H1 (cell line): Measurements from ENCODE around the gene MRPS27. TPM values are rescaled to one million over a fixed set of nuclear protein-coding genes. Genes with fewer than 3 reads are reported as not detected.

Experiments
- E2F6 ChIP-seq: IDR thresholded peaks from 2 replicates; pipeline ENCODE4 v1.6.1; 2012; ENCODE audit warnings: inconsistent platforms
- GABPA ChIP-seq: IDR thresholded peaks from 2 replicates; pipeline ENCODE4 v1.6.1; 2011; ENCODE audit warnings: mild to moderate bottlenecking, low read length, moderate library complexity, borderline replicate concordance; ENCODE audit not compliant: insufficient read depth
- JUN ChIP-seq: IDR thresholded peaks from 2 replicates; pipeline ENCODE4 v1.6.1; 2011; ENCODE audit warnings: low read depth, mild to moderate bottlenecking, improper control_type of control experiment, low read length
- JUND ChIP-seq: IDR thresholded peaks from 2 replicates; pipeline ENCODE4 v1.6.1; 2011; ENCODE audit warnings: mild to moderate bottlenecking, improper control_type of control experiment, low read length
- KDM4A ChIP-seq: IDR thresholded peaks from one replicate; pipeline ENCODE4 v1.7.1; 2012; ENCODE audit warnings: low read depth, mild to moderate bottlenecking, moderate library complexity, low read length, inconsistent platforms; ENCODE audit not compliant: severe bottlenecking
- MAFK ChIP-seq: IDR thresholded peaks from 2 replicates; pipeline ENCODE4 v1.6.1; 2012; ENCODE audit warnings: low read depth, mild to moderate bottlenecking, improper control_type of control experiment, low read length
- SIX5 ChIP-seq: IDR thresholded peaks from 2 replicates; pipeline ENCODE4 v1.6.1; 2011; ENCODE audit warnings: mild to moderate bottlenecking, low read depth, low read length
- TBP ChIP-seq: IDR thresholded peaks from 2 replicates; pipeline ENCODE4 v1.6.1; 2011; ENCODE audit warnings: low read depth, low read length, improper control_type of control experiment
- polyA plus RNA-seq, 7 experiments: library from polyadenylated mRNA; depleted of rRNA in 3 of 7; stranded (reverse) in 5 of 7; unstranded in 2 of 7; fragments of >200 nt in 5 of 7; fragments of 200-250 nt in 2 of 7; gene quantifications; 1 replicate in 5 of 7; 2 replicates in 1 of 7; 4 replicates in 1 of 7; pipeline versions ENCODE4 v1.2.1 to v1.2.3, GENCODE V29; 2011 to 2013; ENCODE audit warnings: missing spikeins in 2 of 7, mixed read lengths in 2 of 7
- total RNA-seq: library from RNA; stranded (reverse); fragmentation: NEBNext Ultra II Directional; extraction: Animal tissue kit (Norgen Biotek cat#: 25700); gene quantifications from 2 replicates; pipeline ENCODE4 v1.2.1, GENCODE V29; 2021

MRPS27 gene
- total and polyA plus RNA-seq, 2 of the 8 experiments (the other 6 are each of a cell fraction or from before 2014, with no cell fraction given), result 93.2 to 102 TPM

GRCh38 chr5:72205431-72206009 is 114.5 kb downstream of the MRPS27 start (continued):
- TF ChIP-seq JUND (no peak), JUN (no peak), E2F6 (no peak), GABPA (no peak), KDM4A (no peak), MAFK (no peak), SIX5 (no peak), TBP (no peak)
